ENCODE results near the gene NTRK3. TPM values are rescaled to one million over a fixed set of nuclear protein-coding genes. Genes with fewer than 3 reads are reported as not detected.
"Not testable (repeated sequence)": the region's sequence is repeated elsewhere in the genome, so short reads cannot be mapped to it uniquely, and the experiment has no call there.

NTRK3 gene
- total RNA-seq, 2 experiments from 2014 or later, result 0.78 TPM; not detected in 1

DNA sequence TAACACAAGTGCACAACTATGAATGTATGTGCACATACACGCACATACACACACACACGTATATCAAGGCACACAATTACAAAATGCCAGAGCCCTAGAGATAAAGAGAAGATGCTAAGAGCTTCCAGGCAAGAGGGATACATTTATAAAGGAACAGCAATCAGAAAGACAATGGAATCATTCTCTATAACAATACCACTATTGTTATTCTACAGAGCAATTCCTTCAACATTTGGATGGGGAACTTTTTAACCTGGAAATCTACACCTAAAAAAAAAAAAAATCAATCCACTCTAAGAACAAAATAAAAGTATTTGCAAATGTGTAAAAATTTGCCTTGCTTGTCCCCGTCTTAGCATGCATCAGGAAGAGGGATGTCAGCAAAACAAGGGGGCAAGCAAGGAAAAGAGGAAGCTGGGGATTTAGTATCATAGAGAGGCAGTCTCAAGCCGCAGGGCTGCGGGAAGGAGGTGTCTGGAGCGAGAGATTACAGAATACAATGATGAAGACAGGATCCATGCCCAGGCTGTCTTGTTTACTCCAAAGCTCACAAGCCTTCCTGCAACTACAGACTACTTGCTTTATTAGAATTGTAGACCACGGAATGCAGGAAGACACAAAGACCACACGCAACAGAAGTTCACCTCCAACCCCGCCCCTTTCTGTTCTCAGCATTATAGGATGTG, 220.2 kb downstream of the NTRK3 start:
- no peak for ATAC-seq (ENCODE audit: poor library complexity)
- peaks cover 0 to 3% of the 10 kb centered on the region in 2 experiments for H3K27me3 ChIP-seq (ENCODE audit: control insufficient read depth in 1 of 2, insufficient read depth in 2 of 2, low read length in 2 of 2)
- no peak overlapping the region for H3K4me3 Mint-ChIP-seq
- intact Hi-C loops (cut with DNase I, micrococcal nuclease), result no loop called here
- no peak overlapping the region for H3K27ac Mint-ChIP-seq
- H3K4me3 ChIP-seq (ENCODE audit: low read length), result no peak overlapping the region
- peaks cover 20% of the 10 kb centered on the region for H3K27me3 Mint-ChIP-seq
- no peak for DNase-seq
- H3K4me1 Mint-ChIP-seq (ENCODE audit: low read depth), result no peaks in the 10 kb centered on the region
- TF ChIP-seq, protein P1, sequence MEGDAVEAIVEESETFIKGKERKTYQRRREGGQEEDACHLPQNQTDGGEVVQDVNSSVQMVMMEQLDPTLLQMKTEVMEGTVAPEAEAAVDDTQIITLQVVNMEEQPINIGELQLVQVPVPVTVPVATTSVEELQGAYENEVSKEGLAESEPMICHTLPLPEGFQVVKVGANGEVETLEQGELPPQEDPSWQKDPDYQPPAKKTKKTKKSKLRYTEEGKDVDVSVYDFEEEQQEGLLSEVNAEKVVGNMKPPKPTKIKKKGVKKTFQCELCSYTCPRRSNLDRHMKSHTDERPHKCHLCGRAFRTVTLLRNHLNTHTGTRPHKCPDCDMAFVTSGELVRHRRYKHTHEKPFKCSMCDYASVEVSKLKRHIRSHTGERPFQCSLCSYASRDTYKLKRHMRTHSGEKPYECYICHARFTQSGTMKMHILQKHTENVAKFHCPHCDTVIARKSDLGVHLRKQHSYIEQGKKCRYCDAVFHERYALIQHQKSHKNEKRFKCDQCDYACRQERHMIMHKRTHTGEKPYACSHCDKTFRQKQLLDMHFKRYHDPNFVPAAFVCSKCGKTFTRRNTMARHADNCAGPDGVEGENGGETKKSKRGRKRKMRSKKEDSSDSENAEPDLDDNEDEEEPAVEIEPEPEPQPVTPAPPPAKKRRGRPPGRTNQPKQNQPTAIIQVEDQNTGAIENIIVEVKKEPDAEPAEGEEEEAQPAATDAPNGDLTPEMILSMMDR (IDR thresholded peaks at IDR 0.05), result no peak
- H3K9me3 ChIP-seq (ENCODE audit: control insufficient read depth in 1 of 2, insufficient read depth in 1 of 2, low read length in 2 of 2), result peaks cover 0 to 4% of the 10 kb centered on the region in 2 experiments
- ChIA-PET POLR2A (no interaction called here), CTCF (no interaction called here)
- H3K36me3 Mint-ChIP-seq (ENCODE audit: low read depth), result no peaks in the 10 kb centered on the region
- no peaks in the 10 kb centered on the region for H3K36me3 ChIP-seq (ENCODE audit: insufficient read depth, low read length)
- H3K27ac ChIP-seq (ENCODE audit: low read depth in 1 of 2, low read length in 2 of 2), result no peak overlapping the region
- H3K4me1 ChIP-seq (ENCODE audit: insufficient read depth, low read length), result no peaks in the 10 kb centered on the region
- peaks cover 1% of the 10 kb centered on the region for H3K9me3 Mint-ChIP-seq

DNA sequence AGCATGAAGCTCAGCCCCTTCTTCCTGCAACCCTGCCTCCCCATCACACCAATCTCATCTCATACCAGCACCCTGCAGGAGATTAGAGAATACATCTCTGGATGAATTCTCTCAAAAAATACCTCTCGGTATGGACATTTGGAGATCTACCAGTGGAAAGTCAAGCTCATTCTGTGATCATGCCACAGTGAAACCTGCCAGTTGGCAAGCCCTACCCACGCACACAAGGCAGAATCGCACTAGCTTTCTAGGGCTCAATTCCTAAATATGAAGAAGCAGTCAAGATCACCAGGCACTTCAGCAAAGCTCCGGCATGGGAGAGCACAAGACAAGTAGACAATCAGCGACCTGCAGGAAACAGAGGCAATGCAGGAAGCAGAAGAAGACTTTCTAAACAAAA, 221.2 kb downstream of the NTRK3 start:
- TF ChIP-seq, protein P1 (IDR thresholded peaks at IDR 0.05), result no peak
- Mint-ChIP-seq H3K4me3 (no peak overlapping the region), H3K9me3 (no peaks in the 10 kb centered on the region), H3K27me3 (peaks cover 20% of the 10 kb centered on the region), H3K27ac (no peak overlapping the region), H3K4me1 (ENCODE audit: low read depth) (no peaks in the 10 kb centered on the region), H3K36me3 (ENCODE audit: low read depth) (no peaks in the 10 kb centered on the region)
- DNase-seq (no peak), ATAC-seq (ENCODE audit: poor library complexity) (no peak)
- Histone ChIP-seq H3K4me1 (ENCODE audit: insufficient read depth, low read length) (no peaks in the 10 kb centered on the region), H3K27ac (ENCODE audit: low read depth in 1 of 2, low read length in 2 of 2) (no peak overlapping the region), H3K9me3 (ENCODE audit: control insufficient read depth in 1 of 2, insufficient read depth in 1 of 2, low read length in 2 of 2) (peaks cover 0 to 4% of the 10 kb centered on the region in 2 experiments), H3K27me3 (ENCODE audit: control insufficient read depth in 1 of 2, insufficient read depth in 2 of 2, low read length in 2 of 2) (peaks cover 0 to 3% of the 10 kb centered on the region in 2 experiments), H3K4me3 (ENCODE audit: low read length) (no peak overlapping the region), H3K36me3 (ENCODE audit: insufficient read depth, low read length) (no peaks in the 10 kb centered on the region)
- CTCF ChIA-PET, result no interaction called here
- POLR2A ChIA-PET, result no interaction called here
- intact Hi-C loops (cut with DNase I, micrococcal nuclease), result no loop called here

DNA sequence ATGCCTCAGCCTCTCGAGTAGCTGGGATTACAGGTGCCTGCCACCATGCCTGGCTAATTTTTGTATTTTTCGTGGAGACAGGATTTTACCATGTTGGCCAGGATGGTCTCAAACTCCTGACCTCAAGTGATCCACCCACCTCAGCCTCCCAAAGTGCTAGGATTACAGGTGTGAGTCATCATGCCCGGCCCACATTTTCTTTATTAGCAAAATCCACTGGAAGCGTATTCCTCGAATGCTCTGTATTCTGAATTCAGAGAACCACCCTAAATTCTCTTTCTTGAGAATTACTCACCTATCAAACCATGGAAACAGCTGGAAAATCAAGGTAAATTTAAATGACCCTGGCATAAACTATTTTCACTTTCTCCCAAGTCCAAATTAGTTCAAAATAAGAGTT, 223.1 kb downstream of the NTRK3 start:
- H3K27ac Mint-ChIP-seq; POLR2A ChIA-PET; intact Hi-C loops (cut with DNase I, micrococcal nuclease): not testable (repeated sequence)

DNA sequence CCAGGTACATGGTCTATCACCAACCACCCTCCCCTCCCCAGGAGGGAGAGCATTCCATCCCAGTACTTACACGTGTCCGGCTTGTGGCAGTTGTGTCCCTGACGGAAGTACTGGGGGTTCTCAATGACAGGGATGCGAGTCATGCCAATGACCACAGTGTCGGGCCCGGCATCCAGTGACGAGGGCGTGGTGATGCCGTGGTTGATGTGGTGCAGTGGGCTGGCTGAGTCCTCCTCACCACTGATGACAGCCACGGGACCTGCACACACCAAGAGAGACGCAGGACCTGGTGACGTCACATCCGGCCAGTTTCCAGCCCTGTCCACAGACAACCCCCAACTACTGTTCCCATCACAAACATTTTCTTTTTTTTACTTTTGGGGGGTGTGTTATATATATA, 223.8 kb downstream of the NTRK3 start:
- Mint-ChIP-seq H3K27ac (no peak overlapping the region), H3K4me1 (ENCODE audit: low read depth) (no peaks in the 10 kb centered on the region), H3K27me3 (peaks cover 25% of the 10 kb centered on the region), H3K9me3 (no peaks in the 10 kb centered on the region), H3K4me3 (no peak overlapping the region), H3K36me3 (ENCODE audit: low read depth) (no peaks in the 10 kb centered on the region)
- Histone ChIP-seq H3K9me3 (ENCODE audit: control insufficient read depth in 1 of 2, insufficient read depth in 1 of 2, low read length in 2 of 2) (peaks cover 0 to 4% of the 10 kb centered on the region in 2 experiments), H3K27me3 (ENCODE audit: control insufficient read depth in 1 of 2, insufficient read depth in 2 of 2, low read length in 2 of 2) (peaks cover 0 to 3% of the 10 kb centered on the region in 2 experiments), H3K36me3 (ENCODE audit: insufficient read depth, low read length) (no peaks in the 10 kb centered on the region), H3K27ac (ENCODE audit: low read depth in 1 of 2, low read length in 2 of 2) (no peak overlapping the region), H3K4me3 (ENCODE audit: low read length) (no peak overlapping the region), H3K4me1 (ENCODE audit: insufficient read depth, low read length) (no peaks in the 10 kb centered on the region)
- POLR2A ChIA-PET, result no interaction called here
- no peak for ATAC-seq (ENCODE audit: poor library complexity)
- TF ChIP-seq, protein P1 (IDR thresholded peaks at IDR 0.05), result no peak
- intact Hi-C loops (cut with DNase I, micrococcal nuclease), result no loop called here
- peak in 1 of 14 experiments; percentile 6 for DNase-seq
- CTCF ChIA-PET, result no interaction called here

More for the DNA sequence above, 223.1 kb downstream of the NTRK3 start:
- H3K9me3 ChIP-seq (ENCODE audit: control insufficient read depth in 1 of 2, insufficient read depth in 1 of 2, low read length in 2 of 2); H3K27me3 ChIP-seq (ENCODE audit: control insufficient read depth in 1 of 2, insufficient read depth in 2 of 2, low read length in 2 of 2); CTCF ChIA-PET; H3K4me1 ChIP-seq (ENCODE audit: insufficient read depth, low read length); H3K9me3 Mint-ChIP-seq; H3K4me1 Mint-ChIP-seq (ENCODE audit: low read depth); DNase-seq; H3K36me3 ChIP-seq (ENCODE audit: insufficient read depth, low read length); ATAC-seq (ENCODE audit: poor library complexity); H3K36me3 Mint-ChIP-seq (ENCODE audit: low read depth); H3K4me3 ChIP-seq (ENCODE audit: low read length); H3K4me3 Mint-ChIP-seq; H3K27ac ChIP-seq (ENCODE audit: low read depth in 1 of 2, low read length in 2 of 2): not testable (repeated sequence)
- H3K27me3 Mint-ChIP-seq, result peaks cover 23% of the 10 kb centered on the region

Measured in CD4-positive, alpha-beta T cell (primary cell).